GM13977 (cell line): ENCODE results near the gene EPS8.

Experiments used
- DNase-seq: peaks from one replicate; pipeline ENCODE4 v3.0.0; 2012; ENCODE audit warnings: low spot score
- CTCF ChIP-seq: IDR thresholded peaks from 2 replicates; pipeline ENCODE4 v1.5.1; 2012; ENCODE audit warnings: mild to moderate bottlenecking, control low read depth; ENCODE audit not compliant: insufficient read depth; ENCODE audit errors: extremely low read depth, missing control alignments
- in situ Hi-C: fragments of 300-500 bp; cut with MboI; formaldehyde crosslinking; loops from one replicate; pipeline ENCODE4 v1.12.0; 2022; ENCODE audit warnings: low sequenced_read_pairs, low pct_unique_long_range_greater_than_20kb, mixed read lengths, inconsistent platforms; ENCODE audit not compliant: unreplicated experiment

Gene EPS8

GRCh38 chr12:15733136-15733535 is 56.1 kb downstream of the EPS8 start:
- in situ Hi-C loops, result no loop called here
- no peak for DNase-seq
- no peak for TF ChIP-seq CTCF

- in situ Hi-C loops, result no loop called here
- no peak for TF ChIP-seq CTCF
- no peak for DNase-seq
Measured at GRCh38 chr12:15732341-15733061, 56.7 kb downstream of the EPS8 start.

- no peak for TF ChIP-seq CTCF
- in situ Hi-C loops, result no loop called here
- DNase-seq, result no peak
Measured at GRCh38 chr12:15731940-15732339, 57.2 kb downstream of the EPS8 start.

- TF ChIP-seq CTCF, result no peak
- in situ Hi-C loops, result no loop called here
- DNase-seq, result no peak
Measured at GRCh38 chr12:15729097-15729496, 60.1 kb downstream of the EPS8 start.

- no peak for TF ChIP-seq CTCF
- DNase-seq, result no peak
- in situ Hi-C loops, result no loop called here
Measured at GRCh38 chr12:15728118-15728598, 61.0 kb downstream of the EPS8 start.

- DNase-seq, result no peak
- in situ Hi-C loops, result no loop called here
- no peak for TF ChIP-seq CTCF
Measured at GRCh38 chr12:15726878-15727150, 62.4 kb downstream of the EPS8 start.
